GM12873 (cell line): ENCODE data around the gene DDB1.

ENCODE experiments used
- CTCF ChIP-seq: IDR thresholded peaks from 2 replicates; pipeline ENCODE4 v1.5.1; 2012; ENCODE audit warnings: low read depth, mild to moderate bottlenecking, moderate library complexity, low read length, control low read depth; ENCODE audit not compliant: insufficient read depth; ENCODE audit errors: missing control alignments

DDB1 gene

GRCh38 chr11:61303725-61304124, 29.2 kb downstream of the DDB1 start:
- TF ChIP-seq CTCF = no peak

- no peak for TF ChIP-seq CTCF
Observed at GRCh38 chr11:61302550-61302949, 30.4 kb downstream of the DDB1 start.

GRCh38 chr11:61298663-61299244, 34.2 kb downstream of the DDB1 start:
- no peak for TF ChIP-seq CTCF

- TF ChIP-seq CTCF = no peak
Observed at GRCh38 chr11:61297746-61298145, 35.2 kb downstream of the DDB1 start.

DNA sequence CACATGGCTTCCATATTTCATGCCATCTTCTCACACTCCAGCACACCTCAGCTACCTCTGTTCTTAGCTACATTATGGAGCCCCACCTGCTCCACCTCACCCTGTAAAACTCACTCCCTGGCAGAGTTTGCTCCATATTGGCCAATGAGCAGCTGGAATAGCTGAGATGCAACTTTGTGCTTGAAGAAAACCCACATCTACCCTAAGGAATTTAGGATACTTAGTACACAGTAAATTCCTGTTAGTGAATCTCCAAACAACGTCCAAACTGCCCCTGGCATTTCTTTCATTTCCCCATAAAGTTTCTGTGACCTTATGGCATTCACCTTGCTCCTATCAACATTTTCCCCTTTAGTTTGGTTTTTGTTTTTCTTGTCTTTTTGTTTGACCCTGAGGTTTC, 35.6 kb downstream of the DDB1 start:
- TF ChIP-seq CTCF = no peak

DNA sequence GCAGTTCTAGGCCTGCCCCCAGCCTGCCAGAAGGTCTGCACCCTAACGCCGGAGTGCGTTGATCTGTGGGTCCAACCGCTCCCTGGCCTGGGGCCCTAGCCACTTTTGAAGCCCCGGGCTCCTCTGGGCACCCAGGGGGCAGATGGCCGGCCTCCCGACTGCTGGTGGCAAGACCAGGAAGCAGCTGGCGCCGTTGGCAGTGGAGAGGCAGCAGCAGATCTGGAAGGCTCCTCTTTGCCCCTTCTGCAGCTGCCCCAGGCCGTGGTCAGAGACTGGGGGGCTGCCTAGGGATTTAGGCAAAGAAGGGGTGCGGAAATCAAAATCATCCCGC, 37.3 kb downstream of the DDB1 start:
- no peak for TF ChIP-seq CTCF

DNA sequence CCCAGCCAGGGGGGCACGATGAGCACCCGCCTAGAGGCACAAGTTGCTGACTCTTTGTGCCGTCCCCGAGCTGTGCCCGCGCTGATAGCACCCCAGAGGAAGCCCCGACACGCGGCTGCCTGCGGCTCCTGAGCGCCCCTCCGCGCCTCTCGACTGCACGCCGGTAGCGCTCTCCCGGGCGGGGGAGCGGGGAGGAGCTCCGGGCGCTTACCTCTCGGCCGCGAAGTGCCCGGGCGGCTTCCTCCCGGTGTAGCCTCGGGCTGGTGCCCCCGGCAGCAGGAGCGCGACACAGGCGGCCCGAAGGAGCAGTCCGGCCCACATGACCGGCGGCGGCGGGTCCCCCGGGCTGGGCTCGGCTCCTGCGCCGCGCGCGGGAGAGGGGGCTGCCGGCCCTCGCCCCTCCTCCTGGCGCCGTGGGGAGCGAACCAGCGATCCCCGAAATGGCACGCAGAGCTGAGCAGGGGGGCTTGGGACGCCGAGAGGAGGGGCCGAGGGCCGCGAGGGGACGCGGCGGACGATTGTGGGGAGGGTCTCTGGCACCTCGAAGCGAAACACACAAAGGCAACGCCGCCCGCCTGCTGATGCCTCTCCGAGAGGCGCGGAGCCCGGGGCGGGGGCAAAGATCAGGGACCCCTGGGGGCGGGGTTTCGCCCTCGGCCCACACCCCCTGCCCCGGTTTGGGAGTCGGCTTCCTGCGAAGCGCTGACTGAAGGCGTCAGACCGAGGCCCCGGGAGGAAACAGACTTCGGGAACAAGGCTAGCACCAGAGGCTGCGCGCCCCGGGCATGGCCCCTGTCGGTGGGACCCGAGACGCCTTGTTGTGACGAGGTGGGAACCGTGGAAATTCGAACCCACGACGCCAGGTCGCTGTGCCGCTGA, 37.9 kb downstream of the DDB1 start, which contains the start of gene VWCE:
TSS of gene VWCE (minus strand) at position 600 of the 879 bp plus-strand sequence. CDS start at position 321, 279 bp downstream.
- TF ChIP-seq CTCF = peak; percentile 42
